Keratinocyte (primary cell): ENCODE data around the gene ZBP1. TPM values are rescaled to one million over a fixed set of nuclear protein-coding genes. Genes with fewer than 3 reads are reported as not detected.

ENCODE experiments used
- DNase-seq: peaks from one replicate; pipeline ENCODE4 v3.0.0-alpha.2; 2011; ENCODE audit warnings: low read depth, missing footprints, low spot score
- FAIRE-seq: peaks from 2 replicates; lab custom pipeline; 2011; peaks lifted over from hg19 to GRCh38; lab: Jason Lieb, UNC
- H2AFZ ChIP-seq: 2 replicates; pipeline ENCODE4 v1.6.0; 2012; ENCODE audit warnings: low read length, control low read depth, inconsistent platforms; ENCODE audit not compliant: control insufficient read depth
- H3K27ac ChIP-seq: 2 replicates; pipeline ENCODE4 v1.5.1; 2011; ENCODE audit warnings: low read length; ENCODE audit not compliant: control insufficient read depth, insufficient read depth
- H3K27me3 ChIP-seq: 3 replicates; pipeline ENCODE4 v1.6.0; 2011; ENCODE audit warnings: low read length; ENCODE audit not compliant: control insufficient read depth, insufficient read depth; ENCODE audit errors: extremely low read depth
- H3K36me3 ChIP-seq, 2 experiments: 2 replicates in 1 of 2; 3 replicates in 1 of 2; pipeline ENCODE4 v1.5.1; 2011; ENCODE audit warnings: low read length in 2 of 2, mild to moderate bottlenecking in 1 of 2; ENCODE audit not compliant: control insufficient read depth in 2 of 2, insufficient read depth in 2 of 2; ENCODE audit errors: extremely low read depth in 1 of 2
- H3K4me1 ChIP-seq: 3 replicates; pipeline ENCODE4 v1.5.1; 2011; ENCODE audit warnings: low read length; ENCODE audit not compliant: control insufficient read depth, insufficient read depth; ENCODE audit errors: extremely low read depth
- H3K4me2 ChIP-seq: 3 replicates; pipeline ENCODE4 v1.6.0; 2011; ENCODE audit warnings: low read depth, low read length; ENCODE audit not compliant: control insufficient read depth, insufficient read depth; ENCODE audit errors: extremely low read depth
- H3K4me3 ChIP-seq, 3 experiments: fragments of 200-600 bp in 1 of 3; sonication (generic) in 1 of 3; 2 replicates in 2 of 3; 3 replicates in 1 of 3; pipeline ENCODE4 v1.5.1; 2011 to 2016; ENCODE audit warnings: low read length in 3 of 3, mild to moderate bottlenecking in 3 of 3, control low read depth in 2 of 3, inconsistent platforms in 1 of 3, low read depth in 1 of 3, mixed read lengths in 1 of 3, mixed run types in 1 of 3, moderate library complexity in 1 of 3; ENCODE audit not compliant: control insufficient read depth in 2 of 3, insufficient read depth in 2 of 3; ENCODE audit errors: extremely low read depth in 1 of 3
- H3K79me2 ChIP-seq: 2 replicates; pipeline ENCODE4 v1.6.0; 2012; ENCODE audit warnings: low read length; ENCODE audit not compliant: control insufficient read depth, insufficient read depth
- H3K9ac ChIP-seq: 3 replicates; pipeline ENCODE4 v1.6.0; 2011; ENCODE audit warnings: low read length; ENCODE audit not compliant: control insufficient read depth, insufficient read depth; ENCODE audit errors: extremely low read depth
- H3K9me1 ChIP-seq: 3 replicates; pipeline ENCODE4 v1.6.0; 2011; ENCODE audit warnings: low read length; ENCODE audit not compliant: control insufficient read depth, insufficient read depth; ENCODE audit errors: extremely low read depth
- H3K9me3 ChIP-seq: 2 replicates; pipeline ENCODE4 v1.5.1; 2012; ENCODE audit warnings: low read depth, low read length; ENCODE audit not compliant: control insufficient read depth
- H4K20me1 ChIP-seq: 3 replicates; pipeline ENCODE4 v1.6.0; 2011; ENCODE audit warnings: low read length; ENCODE audit not compliant: control insufficient read depth, insufficient read depth; ENCODE audit errors: extremely low read depth
- CTCF ChIP-seq, 3 experiments: IDR thresholded peaks in 1 of 3; conservative IDR thresholded peaks in 1 of 3; optimal IDR thresholded peaks in 1 of 3; 2 replicates in 2 of 3; 3 replicates in 1 of 3; pipeline versions ENCODE3 to v1.5.1; 2011; ENCODE audit warnings: low read length in 3 of 3, mild to moderate bottlenecking in 3 of 3, moderate library complexity in 2 of 3, control low read depth in 1 of 3, inconsistent platforms in 1 of 3; ENCODE audit not compliant: insufficient read depth in 2 of 3; ENCODE audit errors: extremely low read depth in 1 of 3
- EZH2 ChIP-seq: IDR thresholded peaks from one replicate; pipeline ENCODE4 v1.6.1; 2012; ENCODE audit warnings: inconsistent platforms, mild to moderate bottlenecking, low read length, moderate library complexity
- dilution Hi-C: fragments of 300-500 bp; cut with MboI; formaldehyde crosslinking; loops from one replicate; pipeline ENCODE4 v1.7.0; 2020; ENCODE audit warnings: low sequenced_read_pairs; ENCODE audit not compliant: extremely low pct_ligation_motif_present
- polyA plus RNA-seq, 5 experiments: library from polyadenylated mRNA; depleted of rRNA in 3 of 5; stranded (reverse) in 3 of 5; stranded (forward) in 1 of 5; unstranded in 1 of 5; fragments of >200 nt; gene quantifications; 1 replicate in 1 of 5; 2 replicates in 3 of 5; 3 replicates in 1 of 5; pipeline versions ENCODE4 v1.2.1 to v1.2.3, GENCODE V29; 2011 to 2012; ENCODE audit warnings: missing spikeins in 2 of 5, low read depth in 1 of 5, low replicate concordance in 1 of 5

ZBP1 gene
- polyA plus RNA-seq, 1 donor (not counting 4 experiments of a cell fraction or from before 2014, with no cell fraction given): 0.08 TPM

GRCh38 chr20:57652606-57653545 is 32.6 kb upstream of the ZBP1 start:
- Histone ChIP-seq H3K36me3 (peaks cover 40 to 48% of the 10 kb centered on the region in 2 experiments), H2AFZ (no peak overlapping the region), H3K9me3 (no peaks in the 10 kb centered on the region), H4K20me1 (peaks cover 24% of the 10 kb centered on the region), H3K4me2 (no peak overlapping the region), H3K4me3 (no peak overlapping the region), H3K27me3 (no peaks in the 10 kb centered on the region), H3K9ac (no peak overlapping the region), H3K4me1 (peaks cover 7% of the 10 kb centered on the region), H3K27ac (no peak overlapping the region), H3K9me1 (no peaks in the 10 kb centered on the region), H3K79me2 (peaks cover 17% of the 10 kb centered on the region)
- dilution Hi-C loops: no loop called here
- FAIRE-seq (no peak), DNase-seq (no peak)
- no peak for TF ChIP-seq CTCF (optimal IDR thresholded peaks at IDR 0.05 in 1 of 3, IDR thresholded peaks at IDR 0.05 in 1 of 3, conservative IDR thresholded peaks at IDR 0.05 in 1 of 3; ENCODE audit: extremely low read depth in 1 of 3, insufficient read depth in 2 of 3, low read length in 3 of 3)
- no peak for TF ChIP-seq EZH2

- peaks cover 19% of the 10 kb centered on the region for H4K20me1 ChIP-seq
- FAIRE-seq: no peak
- no peak overlapping the region for H3K9ac ChIP-seq
- no peak overlapping the region for H2AFZ ChIP-seq
- peaks cover 13% of the 10 kb centered on the region for H3K79me2 ChIP-seq
- no peak for TF ChIP-seq CTCF (optimal IDR thresholded peaks at IDR 0.05 in 1 of 3, IDR thresholded peaks at IDR 0.05 in 1 of 3, conservative IDR thresholded peaks at IDR 0.05 in 1 of 3; ENCODE audit: extremely low read depth in 1 of 3, insufficient read depth in 2 of 3, low read length in 3 of 3)
- no peak for TF ChIP-seq EZH2
- no peak for DNase-seq
- no peaks in the 10 kb centered on the region for H3K9me3 ChIP-seq
- H3K36me3 ChIP-seq: peaks cover 37 to 44% of the 10 kb centered on the region in 2 experiments
- H3K9me1 ChIP-seq: no peaks in the 10 kb centered on the region
- H3K27ac ChIP-seq: no peak overlapping the region
- H3K4me3 ChIP-seq: no peak overlapping the region
- no peaks in the 10 kb centered on the region for H3K4me1 ChIP-seq
- H3K4me2 ChIP-seq: no peak overlapping the region
- dilution Hi-C loops: no loop called here
- no peaks in the 10 kb centered on the region for H3K27me3 ChIP-seq
Observed at GRCh38 chr20:57651881-57652605, 31.8 kb upstream of the ZBP1 start.
